ENCODE data around the gene ABO. TPM values are rescaled to one million over a fixed set of nuclear protein-coding genes. Genes with fewer than 3 reads are reported as not detected.

ABO gene
- total RNA-seq, 1 experiment from 2014 or later, result 1.2 TPM

DNA sequence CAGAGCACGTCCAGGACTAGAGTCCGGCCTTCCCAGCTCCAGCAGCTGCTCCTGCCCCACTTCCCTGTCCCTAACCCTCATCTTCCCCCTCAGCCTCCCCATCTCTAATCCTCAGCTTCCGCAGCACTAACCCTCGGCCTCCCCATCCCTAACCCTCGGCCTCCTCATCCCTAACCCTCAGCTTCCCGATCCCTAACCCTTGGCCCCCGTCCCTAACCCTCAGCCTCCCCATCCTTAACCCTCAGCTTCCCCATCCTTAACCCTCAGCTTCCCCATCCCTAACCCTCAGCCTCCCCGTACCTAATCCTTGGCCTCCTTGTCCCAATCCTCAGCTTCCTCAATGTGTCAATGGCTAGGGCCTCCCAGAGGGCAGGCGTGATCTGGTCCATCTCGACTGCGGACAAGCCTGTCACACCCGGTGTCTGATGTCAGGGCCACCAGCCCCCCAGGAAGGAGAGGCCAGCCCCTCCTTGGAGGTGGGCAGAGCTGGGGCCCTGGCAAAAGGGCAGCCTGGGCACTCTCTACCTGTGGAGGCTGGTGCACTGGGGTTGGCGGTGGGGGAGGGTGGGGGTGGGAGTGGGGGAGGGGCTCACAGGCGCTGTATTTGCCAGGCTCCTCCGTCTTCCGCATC lies 67.3 kb downstream of the ABO start (continued):
- TF ChIP-seq EZH2 (IDR thresholded peaks at IDR 0.05) (no peak), POLR2AphosphoS5 (IDR thresholded peaks at IDR 0.05; ENCODE audit: low read depth, low read length) (no peak), ZFX (IDR thresholded peaks at IDR 0.05) (no peak)
- TF ChIP-seq, protein P1, sequence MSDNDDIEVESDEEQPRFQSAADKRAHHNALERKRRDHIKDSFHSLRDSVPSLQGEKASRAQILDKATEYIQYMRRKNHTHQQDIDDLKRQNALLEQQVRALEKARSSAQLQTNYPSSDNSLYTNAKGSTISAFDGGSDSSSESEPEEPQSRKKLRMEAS (IDR thresholded peaks at IDR 0.05), result no peak

DNA sequence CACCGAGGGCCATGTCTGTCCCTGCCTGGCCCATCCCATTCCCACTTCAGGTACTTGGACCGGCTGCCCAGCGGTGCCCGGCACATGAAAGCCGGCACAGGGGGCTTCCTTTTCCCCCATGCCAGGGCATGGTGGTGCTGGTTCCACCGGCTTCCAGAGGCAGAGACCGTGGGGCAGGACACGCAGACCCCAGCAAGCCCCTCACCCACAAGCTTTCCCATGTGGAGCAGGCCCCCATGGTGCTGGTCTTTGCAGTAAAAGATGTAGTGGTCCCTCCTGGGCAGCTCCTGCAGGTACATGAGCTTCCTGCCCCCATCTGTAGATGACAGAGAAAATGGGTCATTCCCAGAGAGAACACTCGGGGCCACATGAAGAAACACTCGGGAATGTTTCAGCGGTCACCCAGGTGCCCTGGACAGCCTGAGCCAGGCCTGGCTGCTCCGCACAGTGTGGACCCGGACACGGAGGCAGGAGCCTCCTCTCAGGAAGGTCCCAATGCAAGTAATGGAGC lies 67.9 kb downstream of the ABO start:
- DNase-seq (ENCODE audit: low read depth, low spot score) (no peak), ATAC-seq (no peak)
- H3K79me2 ChIP-seq (ENCODE audit: insufficient read depth, low read length), result no peaks in the 10 kb centered on the region
- no peaks in the 10 kb centered on the region for H4K20me1 ChIP-seq (ENCODE audit: insufficient read depth)
- intact Hi-C loops (cut with micrococcal nuclease), result no loop called here
- peaks cover 0 to 13% of the 10 kb centered on the region in 2 experiments; a peak in 1 of 4 replicates for H3K4me1 ChIP-seq (ENCODE audit: control insufficient read depth in 1 of 2, insufficient read depth in 2 of 2, low read length in 2 of 2)
- H3K9me2 ChIP-seq (ENCODE audit: insufficient read depth), result no peaks in the 10 kb centered on the region
- no peak overlapping the region for H3K9ac ChIP-seq (ENCODE audit: low read length)
- H3K27ac ChIP-seq (ENCODE audit: low read depth, low read length), result no peak overlapping the region
- H3K4me3 ChIP-seq (replicated peaks in 1 of 2; ENCODE audit: low read depth in 1 of 2, low read length in 2 of 2), result no peak overlapping the region
- no peak overlapping the region for H2AFZ ChIP-seq (ENCODE audit: low read depth, low read length, poor library complexity, severe bottlenecking)
- H3K27me3 ChIP-seq (ENCODE audit: insufficient read depth, low read length), result no peaks in the 10 kb centered on the region
- POLR2A ChIA-PET, result no interaction called here
- H3K36me3 ChIP-seq (ENCODE audit: control insufficient read depth in 1 of 2, insufficient read depth in 2 of 2, low read length in 2 of 2), result no peaks in the 10 kb centered on the region
- CTCF ChIA-PET, result no interaction called here
- TF ChIP-seq TCF7L2 (IDR thresholded peaks at IDR 0.05; ENCODE audit: borderline replicate concordance, extremely low read depth, insufficient read depth, insufficient read length) (no peak), EZH2phosphoT487 (IDR thresholded peaks at IDR 0.05; ENCODE audit: borderline replicate concordance) (no peak), SP1 (IDR thresholded peaks at IDR 0.05; ENCODE audit: low read depth) (no peak), CBX3 (IDR thresholded peaks at IDR 0.05; ENCODE audit: low read depth) (no peak)
- TF ChIP-seq, protein P1 (IDR thresholded peaks at IDR 0.05), result no peak
- RAD21 ChIA-PET (ENCODE audit: low non-redundant PET in 1 of 2, low total read pairs in 2 of 2, uncharacterized antibody in 2 of 2, unreplicated experiment in 2 of 2), result no interaction called here
- H3K9me3 ChIP-seq (ENCODE audit: control insufficient read depth in 1 of 2, insufficient read depth in 1 of 2, low read depth in 1 of 2, low read length in 2 of 2), result no peaks in the 10 kb centered on the region; a peak in 1 of 4 replicates
- H3K4me2 ChIP-seq (ENCODE audit: low read length), result no peak overlapping the region
- BruUV-seq (replicated peaks), result no TSS peak

All from HCT116 (cell line).